DLD1 (cell line): ENCODE results near the gene PSME1.
"Not testable (repeated sequence)": the region's sequence is repeated elsewhere in the genome, so short reads cannot be mapped to it uniquely, and the experiment has no call there.

Experiments
- in situ Hi-C: cut with HindIII; loops from 2 replicates; pipeline ENCODE4 v1.10.0; 2017; ENCODE audit warnings: low sequenced_read_pairs

PSME1 gene

GRCh38 chr14:24103451-24103850 lies 32.5 kb upstream of the PSME1 start:
- in situ Hi-C loops: no loop called here

DNA sequence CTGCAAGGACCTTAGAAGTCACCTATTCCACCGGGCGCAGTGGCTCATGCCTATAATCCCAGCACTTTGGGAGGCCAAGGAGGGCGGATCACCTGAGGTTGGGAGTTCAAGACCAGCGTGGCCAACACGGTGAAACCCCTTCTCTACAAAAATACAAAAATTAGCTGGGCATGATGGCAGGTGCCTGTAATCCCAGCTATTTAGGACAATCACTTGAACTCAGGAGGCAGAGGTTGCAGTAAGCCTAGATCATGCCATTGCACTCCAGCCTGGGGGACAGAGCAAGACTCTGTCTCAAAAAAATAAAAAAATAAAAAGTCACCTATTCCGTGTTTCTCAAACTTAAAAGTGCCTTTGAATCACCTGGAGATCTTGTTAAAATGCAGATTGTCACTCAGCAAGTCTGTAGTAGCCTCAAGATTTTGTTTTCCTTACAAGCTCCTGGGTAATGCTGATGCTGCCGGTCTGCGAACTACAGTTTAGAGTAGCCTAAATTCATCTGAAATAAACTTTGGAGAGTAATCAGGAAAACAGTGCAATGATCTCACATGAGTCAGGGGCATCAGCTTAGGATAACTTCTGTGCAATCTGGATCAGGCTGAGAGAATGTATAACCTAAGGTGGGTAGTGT lies 30.3 kb upstream of the PSME1 start:
- in situ Hi-C loops: not testable (repeated sequence)

DNA sequence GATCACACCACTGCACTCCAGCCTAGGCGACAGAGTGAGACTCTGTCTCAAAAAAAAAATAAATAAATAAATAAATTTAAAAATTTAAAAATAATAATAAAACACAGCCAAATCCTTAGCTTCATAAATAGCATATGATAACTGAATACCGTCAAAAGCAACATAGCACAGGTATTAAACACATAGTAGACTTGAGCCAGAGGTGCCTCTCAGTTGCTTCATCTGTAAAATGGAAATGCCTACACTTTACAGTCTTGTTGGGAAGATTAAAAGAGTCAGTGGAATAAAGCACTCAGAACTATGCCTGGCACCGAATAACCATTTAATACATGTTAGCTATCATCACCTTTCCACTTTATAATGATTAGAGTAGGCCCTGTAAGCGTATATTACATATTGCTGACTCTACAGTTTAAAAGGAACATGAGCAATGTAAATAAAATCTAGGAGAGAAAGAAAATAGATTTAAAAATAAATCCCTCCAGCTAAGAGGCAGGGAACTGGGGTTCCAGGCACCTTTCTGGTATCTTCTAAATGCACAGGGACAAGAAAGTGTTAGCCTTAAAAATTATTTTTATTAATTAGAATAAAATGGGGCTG lies 29.2 kb upstream of the PSME1 start:
- in situ Hi-C loops: no loop called here

- in situ Hi-C loops: no loop called here
Measured at GRCh38 chr14:24108336-24108874, 27.6 kb upstream of the PSME1 start.

GRCh38 chr14:24110060-24110459 lies 25.9 kb upstream of the PSME1 start:
- in situ Hi-C loops: no loop called here

DNA sequence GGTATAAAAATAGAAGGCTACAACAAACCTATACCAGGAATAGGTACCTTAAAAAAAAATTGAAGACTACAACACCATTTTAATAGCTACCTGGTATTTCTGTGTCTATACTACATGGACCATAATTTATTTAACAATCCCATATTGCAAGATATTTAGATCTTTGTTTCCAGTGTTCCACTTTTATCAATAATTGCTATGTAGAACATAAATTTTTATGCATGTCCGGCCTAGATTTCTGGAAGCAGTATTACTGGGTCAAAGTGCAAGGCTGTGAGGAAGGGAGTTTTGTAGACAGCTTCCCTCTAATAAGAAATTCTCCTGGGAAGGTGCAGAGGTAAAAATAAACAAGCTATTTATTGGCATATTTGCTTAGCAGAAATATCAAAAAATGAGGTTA lies 25.5 kb upstream of the PSME1 start:
- in situ Hi-C loops: no loop called here

- in situ Hi-C loops: no loop called here
Measured at GRCh38 chr14:24113379-24113800, 22.6 kb upstream of the PSME1 start.

DNA sequence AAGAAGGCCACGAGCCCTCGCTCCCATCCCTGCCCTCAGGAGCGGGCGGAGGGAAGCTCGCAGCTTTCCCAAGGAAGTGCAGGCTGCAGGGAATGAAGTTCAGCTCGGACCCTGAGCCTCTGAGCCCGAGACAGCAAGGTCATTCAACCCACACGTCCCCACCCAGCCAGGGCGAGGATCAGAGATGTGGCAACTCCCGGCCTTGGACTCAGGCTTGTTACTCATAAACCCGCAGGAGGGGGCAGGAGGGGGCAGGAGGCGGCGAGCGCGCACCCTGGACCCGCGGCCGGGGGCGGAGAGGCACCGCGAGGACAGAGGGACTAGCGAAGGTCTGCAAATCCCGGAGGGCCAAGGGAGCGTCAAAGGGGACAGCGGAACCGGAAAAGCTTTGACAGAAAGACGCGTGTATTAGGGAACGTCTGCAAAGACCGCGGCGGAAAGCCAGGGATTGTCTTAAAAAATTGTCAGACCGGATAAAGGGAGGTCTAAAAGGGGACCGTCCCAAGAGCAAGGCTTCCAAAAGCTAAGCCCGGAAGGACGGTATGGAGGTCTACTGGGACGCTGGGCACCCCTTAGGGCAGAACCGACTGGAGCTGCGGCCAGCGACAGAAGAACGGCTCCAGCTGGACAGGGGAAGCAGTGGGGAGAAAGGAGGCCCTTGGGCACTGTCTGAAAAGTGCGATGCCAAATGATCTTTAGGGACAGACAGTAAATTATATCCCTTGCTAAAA lies 22.0 kb upstream of the PSME1 start:
- in situ Hi-C loops: no loop called here

DNA sequence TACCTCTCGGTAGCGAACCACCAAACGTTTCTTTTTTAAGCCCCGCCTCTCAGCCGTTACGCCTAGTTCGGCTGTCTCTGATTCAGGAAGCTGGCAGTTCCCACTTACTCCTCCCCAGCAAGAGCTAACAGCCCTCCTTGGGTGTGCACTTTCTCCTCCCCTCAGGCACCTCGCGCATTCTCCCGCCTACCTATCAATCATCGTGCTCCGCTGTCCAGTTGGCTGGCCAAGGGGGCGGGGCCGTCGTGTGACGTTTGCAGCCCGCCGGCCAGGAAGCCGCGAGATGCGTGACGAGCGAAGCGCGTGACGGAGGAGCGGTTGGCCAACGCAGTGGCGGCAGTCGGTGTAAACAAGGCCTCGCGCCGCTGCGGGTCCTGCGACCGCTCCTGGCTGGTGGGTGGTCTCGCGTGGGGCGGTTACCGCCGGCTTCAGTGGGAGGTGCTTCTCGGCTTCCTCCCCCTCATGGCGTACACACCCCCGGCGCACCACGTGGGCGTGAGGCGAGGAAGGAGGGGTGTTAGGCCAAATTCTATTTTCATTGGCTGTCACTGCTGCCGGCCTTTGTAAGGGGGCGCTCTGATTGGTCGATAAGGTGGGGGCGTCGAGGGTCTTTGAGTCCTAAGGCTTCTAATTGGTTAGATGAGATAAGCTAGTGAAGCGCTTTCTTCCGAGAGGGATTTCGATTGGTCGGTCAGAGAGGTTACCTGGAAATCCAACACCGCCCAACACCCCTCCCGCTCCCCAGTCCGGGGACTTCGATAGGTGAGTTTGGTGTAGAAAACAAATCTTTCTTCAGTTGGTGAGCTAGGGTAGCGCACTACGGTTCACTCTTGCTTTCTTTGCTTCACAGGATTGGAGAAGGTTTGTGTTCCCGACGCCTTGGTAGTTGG lies 21.2 kb upstream of the PSME1 start, which contains the start of the genes DCAF11 and NRL:
TSS of gene DCAF11 (plus strand) at position 246 of the 890 bp plus-strand sequence. CDS start 818 bp downstream, outside the sequence.
TSS of gene NRL (minus strand) at position 418 of the 890 bp plus-strand sequence. CDS start 32,101 bp downstream, outside the sequence.
- in situ Hi-C loops: no loop called here

DNA sequence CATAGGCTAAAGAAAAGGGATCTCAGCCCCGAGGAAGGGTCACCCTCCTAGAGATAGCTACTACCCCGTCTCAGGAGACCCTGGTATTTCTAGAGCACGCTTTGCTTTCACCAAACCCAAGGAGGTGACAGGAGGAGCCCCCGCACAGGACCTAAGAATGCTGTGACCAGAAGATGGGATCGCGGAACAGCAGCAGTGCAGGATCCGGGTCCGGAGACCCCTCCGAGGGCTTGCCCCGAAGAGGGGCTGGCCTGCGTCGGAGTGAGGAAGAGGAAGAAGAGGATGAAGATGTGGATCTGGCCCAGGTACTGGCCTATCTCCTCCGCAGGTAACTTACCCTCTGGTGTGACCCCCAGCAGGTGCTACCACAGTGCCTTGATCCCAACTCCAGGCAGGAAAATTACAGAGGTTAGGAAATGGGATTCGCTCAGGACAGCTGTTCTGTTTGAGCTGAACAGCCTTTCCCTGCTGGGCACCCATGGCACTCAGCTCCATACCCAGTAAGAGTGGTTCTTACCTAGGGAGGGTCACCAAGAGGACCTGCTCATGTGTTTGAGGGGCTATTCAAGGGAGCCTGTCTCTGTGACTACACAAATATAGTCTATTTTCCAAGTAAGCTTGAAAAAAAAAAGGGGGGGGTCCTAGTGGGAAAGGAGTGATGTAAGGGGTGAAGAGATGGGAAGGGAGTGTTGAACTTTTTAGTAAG lies 20.4 kb upstream of the PSME1 start:
- in situ Hi-C loops: no loop called here

DNA sequence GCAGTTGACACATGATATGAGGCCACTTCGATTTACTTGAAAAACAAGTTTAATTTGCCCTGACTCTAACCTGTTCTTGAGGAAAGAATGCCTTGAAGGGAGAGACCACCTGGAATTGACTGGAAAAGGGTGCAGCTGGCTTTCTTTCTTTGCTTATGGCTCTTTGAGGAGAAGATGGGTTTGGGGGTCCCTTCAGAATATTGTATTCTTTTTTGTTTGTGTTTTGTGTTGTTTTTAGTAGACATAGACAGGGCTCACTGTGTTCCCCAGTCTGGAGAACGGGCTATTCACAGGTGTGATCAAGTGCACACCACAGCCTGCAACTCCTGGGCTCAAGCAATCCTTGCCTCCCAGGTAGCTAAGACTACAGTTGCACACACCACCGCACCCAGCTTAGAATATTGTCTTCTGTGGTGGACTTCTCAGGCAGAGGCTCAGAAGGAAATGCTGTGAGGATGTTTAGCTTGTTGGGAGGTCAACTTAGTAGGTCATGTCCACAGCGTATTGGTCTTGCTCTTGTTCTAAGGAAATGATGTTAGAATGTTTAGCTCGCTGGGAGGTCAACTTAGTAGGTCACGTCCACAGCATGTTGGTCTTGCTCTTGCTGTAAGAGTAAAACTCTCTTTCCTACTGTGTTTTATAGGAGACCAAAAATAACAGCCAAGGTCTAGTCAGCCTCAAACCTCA lies 19.7 kb upstream of the PSME1 start:
- in situ Hi-C loops: no loop called here

GRCh38 chr14:24117179-24117578 lies 18.8 kb upstream of the PSME1 start:
- in situ Hi-C loops: no loop called here

DNA sequence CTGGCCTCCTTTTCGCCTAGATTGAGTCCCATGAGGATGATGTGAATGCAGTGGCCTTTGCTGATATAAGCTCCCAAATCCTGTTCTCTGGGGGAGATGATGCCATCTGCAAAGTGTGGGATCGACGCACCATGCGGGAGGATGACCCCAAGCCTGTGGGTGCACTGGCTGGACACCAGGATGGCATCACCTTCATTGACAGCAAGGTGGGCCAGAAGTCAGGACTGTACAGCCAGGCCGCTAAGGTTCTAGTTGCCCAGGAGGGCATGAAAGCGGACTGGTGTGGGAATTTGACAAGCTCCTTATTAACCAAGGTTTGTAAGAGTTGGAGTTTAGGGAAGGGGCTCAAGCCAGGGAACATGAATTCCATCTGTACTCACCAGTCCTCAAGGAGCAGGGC lies 16.3 kb upstream of the PSME1 start:
- in situ Hi-C loops: no loop called here

DNA sequence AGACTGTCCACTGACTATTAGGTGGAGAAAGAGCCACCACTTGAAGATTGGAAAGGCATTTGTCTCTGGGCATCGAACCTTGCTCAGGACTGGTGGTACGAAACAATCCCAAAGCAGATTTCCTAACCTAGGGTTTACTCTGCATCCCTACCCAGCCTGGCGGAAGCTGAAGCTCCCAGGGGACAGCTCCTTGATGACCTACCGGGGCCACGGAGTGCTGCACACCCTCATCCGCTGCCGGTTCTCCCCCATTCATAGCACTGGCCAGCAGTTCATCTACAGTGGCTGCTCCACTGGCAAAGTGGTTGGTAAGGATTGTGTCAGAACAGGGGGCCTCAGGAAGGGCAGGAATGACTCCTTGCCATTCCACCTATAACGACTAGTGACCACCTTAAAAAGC lies 14.8 kb upstream of the PSME1 start:
- in situ Hi-C loops: no loop called here

GRCh38 chr14:24122416-24122815 lies 13.6 kb upstream of the PSME1 start:
- in situ Hi-C loops: no loop called here

DNA sequence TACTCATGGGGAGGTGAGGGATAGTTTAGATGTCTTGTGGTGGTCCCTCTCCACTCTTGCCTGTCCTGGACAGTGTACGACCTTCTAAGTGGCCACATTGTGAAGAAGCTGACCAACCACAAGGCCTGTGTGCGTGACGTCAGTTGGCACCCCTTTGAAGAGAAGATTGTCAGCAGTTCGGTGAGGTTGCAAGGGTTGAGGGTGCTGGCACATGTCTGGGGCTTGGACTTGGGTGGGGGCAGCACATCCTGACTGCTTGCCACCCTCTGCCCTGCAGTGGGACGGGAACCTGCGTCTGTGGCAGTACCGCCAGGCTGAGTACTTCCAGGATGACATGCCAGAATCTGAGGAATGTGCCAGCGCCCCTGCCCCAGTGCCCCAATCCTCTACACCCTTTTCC lies 13.1 kb upstream of the PSME1 start:
- in situ Hi-C loops: no loop called here

DNA sequence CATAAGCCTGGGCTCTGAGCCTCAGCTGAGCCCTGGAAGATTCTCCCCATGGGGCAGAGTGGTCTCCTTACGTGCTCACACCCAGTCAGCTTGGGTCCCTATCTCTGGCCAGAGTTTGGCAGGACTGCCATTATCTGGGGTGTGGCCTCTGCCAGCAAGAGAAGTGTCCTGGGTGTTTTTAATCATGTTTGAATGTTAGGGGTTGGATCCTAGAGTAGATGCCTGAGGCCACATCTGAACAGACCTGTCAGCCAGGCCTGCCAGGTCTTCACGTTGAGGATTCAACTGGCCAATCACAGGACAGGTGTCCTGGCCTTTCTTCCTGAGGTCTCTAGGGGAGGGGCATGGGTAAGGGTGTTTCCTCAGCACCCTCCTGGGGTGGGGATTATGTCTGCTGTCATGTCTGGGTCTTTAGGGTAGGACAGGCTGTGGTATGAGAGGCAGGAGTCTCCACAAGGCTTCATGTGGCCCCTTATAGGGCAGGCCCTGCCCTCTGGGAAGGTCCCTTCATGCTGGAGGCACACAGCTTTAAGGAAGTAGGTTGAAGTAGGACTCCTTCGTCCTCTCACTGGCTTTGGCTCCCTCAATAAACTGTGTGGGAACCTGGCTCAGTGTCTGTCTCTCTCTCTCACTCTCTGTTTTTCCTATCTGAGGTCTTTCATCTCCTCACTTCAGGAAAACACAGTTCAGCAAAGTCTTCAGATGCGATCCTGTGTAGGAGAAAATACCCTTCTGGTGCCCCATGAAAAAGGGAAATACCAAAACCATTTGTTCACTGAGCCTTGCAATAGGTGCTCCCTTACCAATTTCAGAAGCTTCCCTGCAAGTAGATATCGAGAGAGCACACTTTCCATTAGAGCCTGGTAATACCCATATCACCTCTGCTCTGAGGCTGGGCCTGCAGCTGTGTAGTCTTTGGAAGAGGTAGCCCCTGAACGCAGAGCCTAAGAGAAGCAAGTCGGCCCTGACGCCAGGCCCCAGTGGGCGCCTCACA lies 12.3 kb upstream of the PSME1 start:
- in situ Hi-C loops: no loop called here

DNA sequence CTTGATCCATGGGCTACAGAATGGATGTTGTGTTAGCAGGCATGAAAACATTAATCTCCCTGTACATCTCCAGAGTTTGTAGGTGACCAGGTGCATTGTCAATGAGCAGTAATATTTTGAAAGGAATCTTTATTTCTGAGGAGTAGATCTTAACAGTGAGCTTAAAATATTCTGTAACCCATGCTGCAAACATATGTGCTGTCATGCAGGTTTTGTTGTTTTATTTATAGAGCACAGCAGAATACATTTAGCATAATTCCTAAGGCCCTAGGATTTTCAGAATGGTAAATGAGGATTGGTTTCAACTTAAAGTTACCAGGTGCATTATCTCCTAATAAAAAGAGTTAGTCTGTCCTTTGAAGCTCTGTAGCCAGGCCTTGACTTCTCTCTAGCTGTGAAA lies 9.1 kb upstream of the PSME1 start:
- in situ Hi-C loops: no loop called here
